KOPT-K1 (cell line): ENCODE results near the gene ATP13A3.

Source experiments
- H3K27ac ChIP-seq: fragments of 200-600 bp; sonication (generic); 2 replicates; pipeline ENCODE4 v1.5.1; 2016; ENCODE audit warnings: antibody characterized with exemption, mild to moderate bottlenecking, low read depth, low read length; ENCODE audit not compliant: poor library complexity, severe bottlenecking
- H3K36me3 ChIP-seq: fragments of 200-600 bp; sonication (generic); 2 replicates; pipeline ENCODE4 v1.5.1; 2017; ENCODE audit warnings: antibody characterized with exemption, mild to moderate bottlenecking, low read length, moderate library complexity; ENCODE audit not compliant: insufficient read depth
- H3K9me3 ChIP-seq: fragments of 200-600 bp; sonication (generic); 2 replicates; pipeline ENCODE4 v1.5.1; 2017; ENCODE audit warnings: antibody characterized with exemption, low read length, mild to moderate bottlenecking; ENCODE audit not compliant: insufficient read depth, poor library complexity, severe bottlenecking

ATP13A3 gene

GRCh38 chr3:194449913-194450312 lies 36.9 kb downstream of the ATP13A3 start:
- Histone ChIP-seq H3K27ac (no peak overlapping the region), H3K9me3 (no peaks in the 10 kb centered on the region), H3K36me3 (peaks cover 94% of the 10 kb centered on the region)

GRCh38 chr3:194447657-194448056 lies 39.1 kb downstream of the ATP13A3 start:
- Histone ChIP-seq H3K9me3 (no peaks in the 10 kb centered on the region), H3K27ac (no peak overlapping the region), H3K36me3 (peaks cover 92% of the 10 kb centered on the region)

GRCh38 chr3:194447161-194447560 lies 39.6 kb downstream of the ATP13A3 start:
- Histone ChIP-seq H3K27ac (no peak overlapping the region), H3K9me3 (no peaks in the 10 kb centered on the region), H3K36me3 (peaks cover 92% of the 10 kb centered on the region)

GRCh38 chr3:194446754-194447153 lies 40.0 kb downstream of the ATP13A3 start:
- no peak overlapping the region for H3K27ac ChIP-seq
- peaks cover 92% of the 10 kb centered on the region for H3K36me3 ChIP-seq
- H3K9me3 ChIP-seq = no peaks in the 10 kb centered on the region

GRCh38 chr3:194446172-194446571 lies 40.6 kb downstream of the ATP13A3 start:
- H3K36me3 ChIP-seq = peaks cover 92% of the 10 kb centered on the region
- H3K27ac ChIP-seq = no peak overlapping the region
- H3K9me3 ChIP-seq = no peaks in the 10 kb centered on the region

GRCh38 chr3:194443901-194444300 lies 42.9 kb downstream of the ATP13A3 start:
- no peaks in the 10 kb centered on the region for H3K9me3 ChIP-seq
- H3K36me3 ChIP-seq = peaks cover 94% of the 10 kb centered on the region
- H3K27ac ChIP-seq = no peak overlapping the region

GRCh38 chr3:194440756-194441155 lies 46.0 kb downstream of the ATP13A3 start:
- Histone ChIP-seq H3K27ac (no peak overlapping the region), H3K9me3 (no peaks in the 10 kb centered on the region), H3K36me3 (peaks cover 98% of the 10 kb centered on the region)

- no peak overlapping the region for H3K27ac ChIP-seq
- H3K36me3 ChIP-seq = peaks cover 98% of the 10 kb centered on the region
- no peaks in the 10 kb centered on the region for H3K9me3 ChIP-seq
These were observed 46.8 kb downstream of the ATP13A3 start for GRCh38 chr3:194439881-194440550.

GRCh38 chr3:194434503-194434902 lies 52.3 kb downstream of the ATP13A3 start:
- Histone ChIP-seq H3K36me3 (peaks cover 99% of the 10 kb centered on the region), H3K9me3 (no peaks in the 10 kb centered on the region), H3K27ac (no peak overlapping the region)

- Histone ChIP-seq H3K36me3 (peaks cover 97% of the 10 kb centered on the region), H3K27ac (no peak overlapping the region), H3K9me3 (no peaks in the 10 kb centered on the region)
These were observed 55.2 kb downstream of the ATP13A3 start for GRCh38 chr3:194431554-194431953.

- Histone ChIP-seq H3K27ac (no peak overlapping the region), H3K36me3 (peaks cover 94% of the 10 kb centered on the region), H3K9me3 (no peaks in the 10 kb centered on the region)
These were observed 61.4 kb downstream of the ATP13A3 start for GRCh38 chr3:194425399-194425798.

- H3K27ac ChIP-seq = no peak overlapping the region
- peaks cover 94% of the 10 kb centered on the region for H3K36me3 ChIP-seq
- no peaks in the 10 kb centered on the region for H3K9me3 ChIP-seq
These were observed 61.8 kb downstream of the ATP13A3 start for GRCh38 chr3:194424953-194425352.

GRCh38 chr3:194424373-194424772 lies 62.4 kb downstream of the ATP13A3 start:
- Histone ChIP-seq H3K36me3 (peaks cover 92% of the 10 kb centered on the region), H3K9me3 (no peaks in the 10 kb centered on the region), H3K27ac (no peak overlapping the region)

- H3K9me3 ChIP-seq = no peaks in the 10 kb centered on the region
- H3K36me3 ChIP-seq = peaks cover 92% of the 10 kb centered on the region
- H3K27ac ChIP-seq = no peak overlapping the region
These were observed 63.5 kb downstream of the ATP13A3 start for GRCh38 chr3:194423317-194423716.

- H3K36me3 ChIP-seq = peaks cover 83% of the 10 kb centered on the region
- no peaks in the 10 kb centered on the region for H3K9me3 ChIP-seq
- H3K27ac ChIP-seq = no peak overlapping the region
These were observed 64.6 kb downstream of the ATP13A3 start for GRCh38 chr3:194422188-194422587.

- Histone ChIP-seq H3K27ac (no peak overlapping the region), H3K9me3 (no peaks in the 10 kb centered on the region), H3K36me3 (peaks cover 69% of the 10 kb centered on the region)
These were observed 68.1 kb downstream of the ATP13A3 start for GRCh38 chr3:194418671-194419070.
